ENCODE results near the gene KBTBD12.
"Not testable (repeated sequence)": the region's sequence is repeated elsewhere in the genome, so short reads cannot be mapped to it uniquely, and the experiment has no call there.

The KBTBD12 gene

DNA sequence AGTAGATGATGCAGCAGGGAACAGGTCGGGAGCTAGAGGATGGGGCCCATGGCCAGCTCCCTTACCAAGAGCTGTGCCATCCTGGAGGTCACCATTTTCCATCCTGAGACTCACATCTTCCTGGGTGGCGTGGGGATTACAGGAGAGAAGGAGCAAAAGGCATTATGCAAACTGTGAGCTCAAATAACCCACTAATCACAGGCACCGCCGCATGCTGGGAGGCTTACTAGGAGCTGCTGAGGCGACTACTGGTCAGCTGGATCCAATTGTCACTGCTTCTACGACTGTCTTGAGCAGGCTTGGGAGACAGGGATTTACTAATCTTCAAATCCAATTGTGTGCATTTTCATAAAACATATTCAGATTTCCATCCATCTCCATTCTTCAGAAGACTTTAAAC lies 12.5 kb upstream of the KBTBD12 start:
- DNase-seq (ENCODE audit: extremely low read depth in 1 of 2, low read depth in 1 of 2) = no peak

DNA sequence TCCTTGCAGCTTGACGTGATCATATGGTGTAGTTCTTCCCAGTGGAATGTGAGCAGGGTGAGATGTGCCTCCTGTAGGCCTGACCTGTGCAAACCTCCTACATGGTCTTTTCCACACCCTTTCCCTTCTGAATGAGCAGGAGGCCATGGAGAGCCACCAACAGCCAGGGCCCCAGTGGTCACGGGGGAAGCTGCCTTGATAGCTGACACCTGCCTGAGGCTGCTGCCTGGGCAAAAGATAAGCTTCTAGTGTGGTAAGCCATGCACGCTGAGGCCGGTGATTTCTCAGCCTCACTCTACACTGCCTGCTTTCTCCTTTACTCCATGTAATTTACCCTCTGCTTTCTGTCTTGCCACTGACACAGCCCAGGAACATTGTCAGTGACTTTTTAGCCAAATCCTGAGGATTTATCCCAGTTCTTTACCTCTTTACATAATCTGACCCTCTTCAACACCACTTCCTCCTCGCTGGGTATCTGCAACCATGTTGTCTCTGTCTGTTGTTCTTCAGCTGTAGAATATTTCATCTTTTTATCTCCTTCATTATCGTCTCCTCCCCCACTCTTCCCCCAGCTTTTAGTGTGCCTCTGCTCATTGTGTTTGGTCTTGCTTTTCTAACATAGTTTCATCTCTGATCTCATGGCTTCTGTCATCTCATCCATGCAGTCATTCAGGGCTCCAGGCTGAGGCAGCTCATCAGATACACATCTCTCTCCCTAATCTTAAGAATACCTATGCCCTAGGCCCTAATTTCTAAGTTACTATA lies 11.2 kb upstream of the KBTBD12 start:
- no peak for DNase-seq (ENCODE audit: extremely low read depth in 1 of 2, low read depth in 1 of 2)

- no peak for DNase-seq (ENCODE audit: extremely low read depth in 1 of 2, low read depth in 1 of 2)
Observed at GRCh38 chr3:127905556-127905955, 9.5 kb upstream of the KBTBD12 start.

DNA sequence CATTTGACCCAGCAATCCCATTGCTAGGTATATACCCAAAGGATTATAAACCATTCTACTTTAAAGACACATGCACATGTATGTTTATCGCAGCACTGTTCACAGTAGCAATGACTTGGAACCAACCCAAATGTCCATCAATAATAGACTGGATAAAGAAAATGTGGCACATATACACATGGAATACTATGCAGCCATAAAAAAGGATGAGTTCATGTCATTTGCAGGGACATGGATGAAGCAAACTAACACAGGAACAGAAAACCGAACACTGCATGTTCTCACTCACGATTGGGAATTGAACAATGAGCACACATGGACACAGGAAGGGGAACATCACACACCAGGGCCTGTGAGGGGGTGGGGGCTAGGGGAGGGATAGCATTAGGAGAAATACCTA lies 8.4 kb upstream of the KBTBD12 start:
- not testable (repeated sequence) for DNase-seq (ENCODE audit: extremely low read depth in 1 of 2, low read depth in 1 of 2)

- DNase-seq (ENCODE audit: extremely low read depth in 1 of 2, low read depth in 1 of 2) = no peak
Observed at GRCh38 chr3:127908202-127908601, 6.8 kb upstream of the KBTBD12 start.

GRCh38 chr3:127908951-127909350 lies 6.1 kb upstream of the KBTBD12 start:
- DNase-seq (ENCODE audit: extremely low read depth in 1 of 2, low read depth in 1 of 2) = no peak

GRCh38 chr3:127909646-127910045 lies 5.4 kb upstream of the KBTBD12 start:
- no peak for DNase-seq (ENCODE audit: extremely low read depth in 1 of 2, low read depth in 1 of 2)

DNA sequence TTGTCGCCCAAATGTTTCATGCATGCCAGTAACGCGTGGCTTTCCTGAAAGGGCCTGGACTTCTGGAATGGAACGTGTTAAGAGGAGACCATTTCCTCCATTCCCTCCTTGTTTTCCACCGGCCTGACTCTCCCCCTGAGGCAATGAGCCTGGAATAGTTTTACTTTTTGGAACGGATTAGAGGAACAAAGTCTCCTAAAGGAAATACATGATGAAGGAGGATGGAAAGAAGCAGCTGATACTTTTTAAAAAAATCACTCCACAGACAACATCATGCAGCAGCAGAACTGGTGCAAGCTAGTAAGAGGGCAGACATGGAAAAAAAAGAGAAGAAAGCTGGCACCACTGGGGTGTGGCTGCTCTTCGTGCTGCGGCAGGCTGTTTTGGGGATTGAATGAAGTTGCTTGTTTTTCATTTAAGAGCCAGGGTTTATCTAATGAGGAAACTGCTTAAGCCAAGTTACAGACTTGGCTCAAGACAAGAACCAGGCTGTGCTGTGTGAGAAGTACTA lies 3.6 kb upstream of the KBTBD12 start:
- no peak for DNase-seq (ENCODE audit: extremely low read depth in 1 of 2, low read depth in 1 of 2)

GRCh38 chr3:127913841-127914240 lies 1.2 kb upstream of the KBTBD12 start:
- not testable (repeated sequence) for DNase-seq (ENCODE audit: extremely low read depth in 1 of 2, low read depth in 1 of 2)

DNA sequence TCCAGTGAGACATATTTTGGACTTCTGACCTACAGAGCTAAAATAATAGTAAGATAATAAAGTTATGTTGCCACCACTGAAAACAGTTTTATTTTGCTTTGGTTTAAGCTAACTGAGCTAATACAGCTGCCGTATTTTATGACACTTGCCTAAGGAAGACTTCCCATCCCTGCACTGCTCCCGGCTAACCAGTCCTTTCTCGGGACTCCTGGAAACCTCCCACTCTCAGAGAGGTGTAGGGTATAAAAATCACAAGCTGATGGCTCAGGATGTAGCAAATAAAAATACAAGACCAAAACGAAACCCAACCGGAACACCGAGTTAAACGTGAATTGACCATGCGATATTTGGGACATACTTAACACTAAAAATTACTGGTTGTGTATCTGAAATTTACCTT lies 448 bp upstream of the KBTBD12 start:
- DNase-seq (ENCODE audit: extremely low read depth in 1 of 2, low read depth in 1 of 2) = no peak

DNA sequence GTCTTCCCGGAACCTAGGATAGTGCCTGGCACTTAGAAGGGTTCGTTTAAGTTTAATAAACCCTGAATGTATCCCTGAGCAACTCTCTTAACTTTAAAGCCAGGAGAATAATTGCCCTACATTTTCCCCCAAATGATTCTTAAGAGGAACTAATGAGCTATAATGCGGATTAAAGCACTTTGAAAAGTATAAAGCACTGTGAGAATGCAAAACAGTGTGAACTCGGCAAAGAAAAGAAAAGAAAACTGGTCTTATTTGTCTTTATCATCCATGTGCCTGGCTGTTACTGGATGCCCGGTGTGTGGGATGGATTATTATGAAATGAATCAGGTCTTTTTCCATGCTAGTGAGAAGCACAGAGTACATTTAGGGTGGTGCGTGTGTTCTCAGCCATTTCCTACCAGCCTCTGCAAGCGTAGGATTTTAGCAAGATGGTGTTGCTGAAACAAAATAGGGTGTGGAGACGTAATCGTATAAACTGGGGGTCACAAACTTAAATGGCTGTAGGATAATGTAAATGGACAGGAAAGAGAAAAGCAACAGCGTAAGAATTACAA lies 983 bp downstream of the KBTBD12 start:
- DNase-seq (ENCODE audit: extremely low read depth in 1 of 2, low read depth in 1 of 2) = no peak

GRCh38 chr3:127920738-127921137 lies 5.7 kb downstream of the KBTBD12 start:
- no peak for DNase-seq (ENCODE audit: extremely low read depth in 1 of 2, low read depth in 1 of 2)

- no peak for DNase-seq (ENCODE audit: extremely low read depth in 1 of 2, low read depth in 1 of 2)
Observed at GRCh38 chr3:127923611-127924010, 8.6 kb downstream of the KBTBD12 start.

- DNase-seq (ENCODE audit: extremely low read depth in 1 of 2, low read depth in 1 of 2) = no peak
Observed at GRCh38 chr3:127925384-127925783, 10.4 kb downstream of the KBTBD12 start.

DNA sequence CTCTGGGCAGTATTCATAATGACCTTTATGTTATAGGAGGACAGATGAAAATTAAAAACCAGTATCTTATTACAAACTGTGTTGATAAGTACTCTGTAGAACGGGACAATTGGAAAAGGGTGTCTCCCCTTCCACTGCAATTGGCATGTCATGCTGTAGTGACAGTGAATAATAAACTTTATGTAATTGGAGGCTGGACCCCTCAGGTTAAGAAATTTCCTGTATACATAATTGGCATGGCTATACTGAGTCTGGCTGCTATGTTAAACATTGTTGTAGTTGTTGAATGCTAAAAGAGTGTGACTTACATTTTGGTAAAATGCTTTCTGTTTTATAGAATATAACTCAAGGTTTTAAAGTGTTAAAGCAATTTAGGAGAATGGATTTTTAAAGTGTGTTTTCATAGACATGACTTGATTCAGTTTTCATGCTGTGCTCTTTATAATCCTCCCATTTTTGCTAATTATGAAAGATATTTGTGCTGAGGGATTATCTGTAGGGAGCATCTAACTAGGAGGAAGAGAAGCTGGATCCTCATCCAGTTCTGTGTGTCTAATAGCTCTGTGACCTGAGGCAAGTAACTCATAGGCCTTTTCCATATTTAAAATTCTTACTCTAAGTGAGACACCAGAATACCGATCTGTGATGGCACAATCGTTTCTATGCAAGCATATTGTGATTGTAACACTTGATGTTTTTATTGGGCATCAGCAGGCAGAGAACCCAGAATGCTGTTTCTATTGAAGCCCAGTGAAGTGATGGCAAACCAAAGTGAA lies 13.0 kb downstream of the KBTBD12 start:
- DNase-seq (ENCODE audit: extremely low read depth in 1 of 2, low read depth in 1 of 2) = no peak

DNA sequence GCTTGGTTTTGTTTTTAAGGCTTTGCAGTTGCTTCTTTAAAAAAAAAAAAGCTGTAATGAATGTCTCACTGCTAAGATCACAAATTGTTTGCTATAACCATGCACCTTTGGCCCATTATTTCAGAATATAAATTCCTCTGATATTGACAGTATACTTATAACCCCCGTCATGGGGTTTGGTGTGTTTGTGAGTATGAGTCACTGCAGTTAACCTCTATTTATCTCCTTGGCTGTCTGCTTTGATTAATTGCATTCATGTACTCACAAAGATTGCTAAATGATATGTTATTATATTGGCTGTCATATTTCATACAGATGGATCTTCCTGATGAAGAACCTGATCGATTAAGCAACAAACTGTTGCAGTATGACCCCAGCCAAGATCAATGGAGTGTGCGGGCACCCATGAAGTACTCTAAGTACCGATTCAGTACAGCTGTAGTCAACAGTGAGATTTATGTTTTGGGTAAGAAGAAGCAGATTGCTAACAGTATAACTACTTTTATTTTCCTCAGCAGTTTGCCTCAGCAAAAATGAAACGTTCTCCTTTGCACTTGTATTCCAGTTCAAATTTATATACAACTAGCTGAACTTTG lies 14.9 kb downstream of the KBTBD12 start:
- no peak for DNase-seq (ENCODE audit: extremely low read depth in 1 of 2, low read depth in 1 of 2)

DNA sequence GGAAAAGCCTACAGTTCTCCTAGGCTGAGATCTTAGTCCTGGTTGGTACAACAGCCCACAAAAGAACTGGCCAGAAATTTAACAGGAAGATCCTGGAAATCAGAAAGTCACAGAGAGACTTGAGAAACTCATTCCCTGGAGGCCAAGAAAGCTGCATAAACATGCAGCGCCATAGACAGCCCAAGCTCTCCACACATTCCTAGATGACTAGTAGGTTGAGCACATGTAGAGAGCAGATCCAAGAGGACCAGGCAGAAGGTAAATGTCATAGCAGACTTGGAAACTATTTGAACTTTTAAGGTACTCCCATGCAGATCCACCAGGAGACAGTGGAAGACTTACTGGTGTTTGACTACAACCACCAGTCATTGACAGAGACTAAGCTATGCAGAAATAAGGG lies 18.4 kb downstream of the KBTBD12 start:
- no peak for DNase-seq (ENCODE audit: extremely low read depth in 1 of 2, low read depth in 1 of 2)

DNA sequence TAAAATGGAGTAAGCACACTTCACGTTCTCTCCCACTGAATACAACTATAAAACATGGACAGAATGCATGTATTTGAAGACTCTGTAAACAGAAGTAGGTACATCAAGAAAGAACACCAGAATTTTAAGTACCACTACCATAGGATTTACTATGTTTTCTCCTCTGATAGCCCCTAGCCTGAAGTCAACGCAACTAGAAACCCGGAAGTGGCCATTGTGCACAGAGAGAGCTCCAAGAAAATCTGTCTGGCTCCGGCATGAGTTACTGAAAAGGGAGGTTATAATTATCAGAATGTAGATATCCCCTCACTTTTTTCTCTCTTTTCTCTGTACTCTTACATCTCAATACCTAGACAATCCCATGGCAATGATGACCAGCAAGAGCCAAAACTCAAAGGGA lies 23.8 kb downstream of the KBTBD12 start:
- no peak for DNase-seq (ENCODE audit: extremely low read depth in 1 of 2, low read depth in 1 of 2)

DNA sequence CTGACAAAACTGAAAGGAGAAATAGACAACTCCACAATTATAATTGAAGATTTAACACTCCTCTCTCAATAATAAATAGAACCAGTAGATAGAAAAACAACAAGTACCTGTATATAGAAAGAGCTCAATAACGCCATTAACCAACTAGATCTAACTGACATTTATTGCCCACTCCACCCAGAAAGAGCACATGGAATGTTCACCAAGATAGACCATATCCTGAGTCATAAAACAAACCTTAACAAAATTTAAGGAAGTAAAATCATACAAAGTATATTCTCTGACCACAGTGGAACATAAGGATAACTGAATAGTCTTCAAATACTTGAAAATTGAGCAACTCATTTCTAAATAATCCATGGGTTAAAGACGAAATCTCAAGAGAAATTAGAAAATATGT lies 25.1 kb downstream of the KBTBD12 start:
- DNase-seq (ENCODE audit: extremely low read depth in 1 of 2, low read depth in 1 of 2) = no peak

DNA sequence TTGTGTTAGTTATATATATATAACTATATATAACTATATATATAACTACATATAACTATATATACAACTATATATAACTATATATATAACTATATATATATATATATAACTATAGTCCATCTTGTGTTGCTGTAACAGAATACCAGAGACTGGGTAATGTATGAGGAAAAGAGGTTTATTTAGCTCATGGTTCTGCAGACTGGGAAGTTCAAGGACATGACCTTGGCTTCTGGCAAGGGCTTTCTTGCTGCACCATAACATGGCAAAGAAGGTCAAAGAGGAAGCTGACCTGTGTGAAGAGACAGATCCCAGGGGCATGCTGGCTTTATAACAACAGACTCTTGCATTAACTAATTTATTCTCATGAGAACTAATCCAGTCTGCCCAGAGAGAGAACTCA lies 27.6 kb downstream of the KBTBD12 start:
- DNase-seq (ENCODE audit: extremely low read depth in 1 of 2, low read depth in 1 of 2) = no peak

DNA sequence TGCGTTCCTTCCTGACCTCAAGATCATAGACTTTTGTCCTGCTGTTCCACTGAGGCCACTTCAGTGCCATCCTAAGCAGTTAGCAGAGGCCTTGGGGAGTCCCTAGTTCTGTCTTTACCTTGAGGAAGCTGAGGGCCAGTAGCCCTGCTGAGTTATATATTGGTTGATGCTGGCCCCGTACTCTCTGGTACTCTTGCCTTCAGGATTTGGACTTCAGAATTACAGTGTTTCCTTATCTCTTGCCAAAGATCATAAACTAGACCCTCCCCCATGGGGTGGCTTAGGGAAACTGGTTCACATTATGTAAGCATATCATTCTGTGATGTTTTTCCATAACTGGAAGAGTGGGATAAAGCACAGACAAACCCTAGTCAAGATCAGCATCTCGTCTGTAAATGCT lies 33.2 kb downstream of the KBTBD12 start:
- no peak for DNase-seq (ENCODE audit: extremely low read depth in 1 of 2, low read depth in 1 of 2)

All from stimulated activated CD8-positive, alpha-beta memory T cell treated with anti-CD3 and anti-CD28 coated beads, Interleukin-7, amount 100 ng/mL, for 48 hours (primary cell).